Stimulated activated naive CD4-positive, alpha-beta T cell (primary cell): ENCODE results near the gene ADGRE3.

Experiments used
- DNase-seq, 6 experiments: peaks; one replicate each; lab custom pipeline; 2025; lab: John Stamatoyannopoulos, UW

Gene ADGRE3

GRCh38 chr19:14674764-14675163 lies at the start of gene ADGRE3:
Gene ADGRE3, minus strand, starts transcription at chr19:14674844. Its CDS starts 74 bp downstream, at chr19:14674770.
- no peak for DNase-seq

GRCh38 chr19:14722127-14722526 lies 47.5 kb upstream of the ADGRE3 start:
- no peak for DNase-seq

- no peak for DNase-seq
These were observed 44.5 kb upstream of the ADGRE3 start for GRCh38 chr19:14719162-14719561.

- DNase-seq = peak in 1 of 6 experiments; percentile 7
These were observed 44.0 kb upstream of the ADGRE3 start for GRCh38 chr19:14718522-14719116.

GRCh38 chr19:14715841-14716240 lies 41.2 kb upstream of the ADGRE3 start:
- no peak for DNase-seq

GRCh38 chr19:14704450-14704849 lies 29.8 kb upstream of the ADGRE3 start:
- no peak for DNase-seq

GRCh38 chr19:14703833-14704232 lies 29.2 kb upstream of the ADGRE3 start:
- DNase-seq = no peak

GRCh38 chr19:14700711-14701375 lies 26.2 kb upstream of the ADGRE3 start:
- no peak for DNase-seq

GRCh38 chr19:14699641-14700040 lies 25.0 kb upstream of the ADGRE3 start:
- DNase-seq = no peak

- DNase-seq = no peak
These were observed 20.8 kb upstream of the ADGRE3 start for GRCh38 chr19:14695471-14695870.

GRCh38 chr19:14694641-14695266 lies 20.1 kb upstream of the ADGRE3 start:
- DNase-seq = no peak

GRCh38 chr19:14689598-14690503 lies 15.2 kb upstream of the ADGRE3 start, which contains the start of gene ZNF333:
Gene ZNF333, plus strand, starts transcription at chr19:14690048. Its CDS starts 3,444 bp downstream, at chr19:14693492.
- peak; percentile 93 to 99 (median 96) for DNase-seq

- DNase-seq = peak in 3 of 6 experiments; percentile 2 to 3 (median 2)
These were observed 11.8 kb upstream of the ADGRE3 start for GRCh38 chr19:14686411-14686810.

- no peak for DNase-seq
These were observed 8.8 kb upstream of the ADGRE3 start for GRCh38 chr19:14683439-14683838.

GRCh38 chr19:14682084-14682483 lies 7.4 kb upstream of the ADGRE3 start:
- DNase-seq = no peak

- no peak for DNase-seq
These were observed 3.6 kb upstream of the ADGRE3 start for GRCh38 chr19:14678199-14678598.

- no peak for DNase-seq
These were observed 2.8 kb upstream of the ADGRE3 start for GRCh38 chr19:14677464-14677863.

GRCh38 chr19:14676762-14677161 lies 2.1 kb upstream of the ADGRE3 start:
- no peak for DNase-seq

- DNase-seq = no peak
These were observed 1.6 kb downstream of the ADGRE3 start for GRCh38 chr19:14673088-14673487.

GRCh38 chr19:14672188-14672872 lies 2.3 kb downstream of the ADGRE3 start:
- DNase-seq = no peak

GRCh38 chr19:14670408-14670807 lies 4.2 kb downstream of the ADGRE3 start:
- no peak for DNase-seq

- no peak for DNase-seq
These were observed 4.7 kb downstream of the ADGRE3 start for GRCh38 chr19:14669940-14670339.
